HCT116 (cell line): ENCODE results near the gene LAYN.

Source experiments
- ELF1 ChIP-seq: IDR thresholded peaks from 2 replicates; pipeline ENCODE4 v1.6.1; 2012; ENCODE audit warnings: low read depth, borderline replicate concordance
- EZH2 ChIP-seq: fragments of 200-600 bp; sonication (generic); IDR thresholded peaks from 2 replicates; pipeline ENCODE4 v1.6.1; 2017; ENCODE audit warnings: antibody characterized with exemption, mixed run types
- POLR2A ChIP-seq: IDR thresholded peaks from 2 replicates; pipeline ENCODE4 v1.7.0; 2011; ENCODE audit warnings: borderline replicate concordance; ENCODE audit not compliant: insufficient read depth, insufficient read length; ENCODE audit errors: extremely low read depth
- POLR2AphosphoS5 ChIP-seq: IDR thresholded peaks from 2 replicates; pipeline ENCODE4 v1.6.1; 2011; ENCODE audit warnings: mild to moderate bottlenecking, low read depth, low read length, moderate library complexity
- RAD21 ChIP-seq: IDR thresholded peaks from 2 replicates; pipeline ENCODE4 v1.6.1; 2012; ENCODE audit warnings: low read depth, mild to moderate bottlenecking
- SIN3A ChIP-seq: IDR thresholded peaks from 2 replicates; pipeline ENCODE4 v1.6.1; 2012; ENCODE audit warnings: low read depth
- YY1 ChIP-seq: IDR thresholded peaks from 2 replicates; pipeline ENCODE4 v1.6.1; 2011; ENCODE audit warnings: low read length, low read depth, moderate library complexity, mild to moderate bottlenecking; ENCODE audit not compliant: insufficient replicate concordance; ENCODE audit errors: extremely low read depth
- TF ChIP-seq, protein P1 (sequence below), 3 experiments: fragments of 200-600 bp in 1 of 3; sonication (generic) in 1 of 3; IDR thresholded peaks in 2 of 3; conservative IDR thresholded peaks in 1 of 3; 2 replicates each; pipeline ENCODE4 v1.5.1; 2012 to 2017; ENCODE audit warnings: low read depth in 2 of 3, low read length in 2 of 3, antibody characterized with exemption in 1 of 3, borderline replicate concordance in 1 of 3, control low read depth in 1 of 3, mild to moderate bottlenecking in 1 of 3, mixed read lengths in 1 of 3, mixed run types in 1 of 3, moderate library complexity in 1 of 3; ENCODE audit not compliant: insufficient read depth in 1 of 3

DNA sequence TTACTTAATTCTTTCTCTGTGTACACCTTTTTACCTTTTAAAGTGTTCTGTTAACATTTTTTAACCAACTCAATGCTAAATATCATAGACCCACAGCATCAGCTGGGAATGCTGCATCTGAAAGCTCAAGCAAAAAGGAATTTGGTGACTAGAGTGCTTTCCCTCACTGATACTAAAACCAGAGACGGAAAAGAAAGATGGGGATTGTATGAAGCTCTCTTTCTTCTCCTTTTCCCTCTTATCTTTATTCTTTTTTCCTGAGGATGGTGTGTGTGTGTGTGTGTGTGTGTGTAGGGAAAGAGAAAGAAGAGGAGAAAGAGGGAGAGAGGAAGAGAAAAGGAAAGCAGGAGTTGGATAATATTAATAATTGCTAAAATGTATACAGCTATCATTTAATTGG is 57.6 kb downstream of the LAYN start:
- no peak for TF ChIP-seq POLR2AphosphoS5
- no peak for TF ChIP-seq POLR2A
- TF ChIP-seq, protein P1, sequence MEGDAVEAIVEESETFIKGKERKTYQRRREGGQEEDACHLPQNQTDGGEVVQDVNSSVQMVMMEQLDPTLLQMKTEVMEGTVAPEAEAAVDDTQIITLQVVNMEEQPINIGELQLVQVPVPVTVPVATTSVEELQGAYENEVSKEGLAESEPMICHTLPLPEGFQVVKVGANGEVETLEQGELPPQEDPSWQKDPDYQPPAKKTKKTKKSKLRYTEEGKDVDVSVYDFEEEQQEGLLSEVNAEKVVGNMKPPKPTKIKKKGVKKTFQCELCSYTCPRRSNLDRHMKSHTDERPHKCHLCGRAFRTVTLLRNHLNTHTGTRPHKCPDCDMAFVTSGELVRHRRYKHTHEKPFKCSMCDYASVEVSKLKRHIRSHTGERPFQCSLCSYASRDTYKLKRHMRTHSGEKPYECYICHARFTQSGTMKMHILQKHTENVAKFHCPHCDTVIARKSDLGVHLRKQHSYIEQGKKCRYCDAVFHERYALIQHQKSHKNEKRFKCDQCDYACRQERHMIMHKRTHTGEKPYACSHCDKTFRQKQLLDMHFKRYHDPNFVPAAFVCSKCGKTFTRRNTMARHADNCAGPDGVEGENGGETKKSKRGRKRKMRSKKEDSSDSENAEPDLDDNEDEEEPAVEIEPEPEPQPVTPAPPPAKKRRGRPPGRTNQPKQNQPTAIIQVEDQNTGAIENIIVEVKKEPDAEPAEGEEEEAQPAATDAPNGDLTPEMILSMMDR (IDR thresholded peaks at IDR 0.05 in 2 of 3, conservative IDR thresholded peaks at IDR 0.05 in 1 of 3; ENCODE audit: borderline replicate concordance in 1 of 3, insufficient read depth in 1 of 3, low read depth in 2 of 3, low read length in 2 of 3): no peak
- no peak for TF ChIP-seq ELF1
- TF ChIP-seq EZH2: no peak
- TF ChIP-seq SIN3A: no peak
- no peak for TF ChIP-seq RAD21
- no peak for TF ChIP-seq YY1
